Esophagus squamous epithelium (tissue), 5 donors: ENCODE measurements around the gene PLAC9. TPM values are rescaled to one million over a fixed set of nuclear protein-coding genes. Genes with fewer than 3 reads are reported as not detected.

ENCODE experiments used
- DNase-seq: peaks from one replicate; lab custom pipeline; 2025; lab: John Stamatoyannopoulos, UW
- H3K27ac ChIP-seq, 4 donors: fragments of 200-600 bp; sonication (generic); one replicate each; pipeline ENCODE4 v1.5.1; 2016 to 2019; ENCODE audit warnings: mild to moderate bottlenecking in 1 of 4
- H3K27me3 ChIP-seq, 4 donors: fragments of 200-600 bp; sonication (generic); 1 replicate in 3 of 4; 2 replicates in 1 of 4; pipeline versions ENCODE4 v1.5.1 to v1.6.0; 2017 to 2021; ENCODE audit warnings: antibody characterized with exemption in 1 of 4
- H3K36me3 ChIP-seq, 3 donors: fragments of 200-600 bp; sonication (generic); one replicate each; pipeline ENCODE4 v1.5.1; 2016 to 2019
- H3K4me1 ChIP-seq, 3 donors: fragments of 200-600 bp; sonication (generic); one replicate each; pipeline ENCODE4 v1.5.1; 2017 to 2019
- H3K4me3 ChIP-seq, 4 donors: fragments of 200-600 bp; sonication (generic); 1 replicate in 3 of 4; 2 replicates in 1 of 4; pipeline ENCODE4 v1.5.1; 2016 to 2019; ENCODE audit warnings: mild to moderate bottlenecking in 2 of 4, moderate library complexity in 1 of 4
- H3K9me3 ChIP-seq, 3 donors: fragments of 200-600 bp; sonication (generic); one replicate each; pipeline ENCODE4 v1.5.1; 2016 to 2019
- CTCF ChIP-seq, 6 experiments: fragments of 450-650 bp in 4 of 6; fragments of 200-600 bp in 2 of 6; sonication (generic) in 2 of 6; IDR thresholded peaks; one replicate each; pipeline ENCODE4 v1.5.1; 2016 to 2019; ENCODE audit warnings: antibody characterized with exemption in 6 of 6, mild to moderate bottlenecking in 4 of 6, moderate library complexity in 4 of 6
- POLR2A ChIP-seq, 4 donors: fragments of 450-650 bp; IDR thresholded peaks; one replicate each; pipeline ENCODE4 v1.6.1; 2017; ENCODE audit warnings: antibody characterized with exemption in 4 of 4, mild to moderate bottlenecking in 4 of 4, moderate library complexity in 3 of 4
- WGBS, 2 donors: methylation state at CpG; one replicate each; pipeline ENCODE4 v1.1.5; 2018; 5-methylcytosine and 5-hydroxymethylcytosine counted together
- intact Hi-C: fragments of 100-400 bp; cut with DNase I; formaldehyde crosslinking; loops from one replicate; pipeline ENCODE4 v1.15.0; 2022
- total RNA-seq, 4 donors: library from RNA; depleted of rRNA; stranded (reverse); fragments of >200 nt; gene quantifications; one replicate each; pipeline ENCODE4 v1.1.0, GENCODE V29; 2016
- donor health status: DM: yes; HTN: yes; CAD: no.

PLAC9 gene
- total RNA-seq, 4 donors from 2014 or later, result 2.7 to 22.1 (median 3.0) TPM

- intact Hi-C loops, result no loop called here
- Histone ChIP-seq H3K9me3 (no peaks in the 10 kb centered on the region), H3K4me3 (no peak overlapping the region), H3K36me3 (peaks cover 31 to 100% (median 49%) of the 10 kb centered on the region in 3 donors), H3K27me3 (no peaks in the 10 kb centered on the region), H3K27ac (peak overlapping the region; percentile 59 to 88 (median 74)), H3K4me1 (peaks cover 29 to 87% (median 68%) of the 10 kb centered on the region in 3 donors)
- no peak for DNase-seq
- 70 to 77% methylated on average over 9 of the region's 9 CpGs for WGBS, 2 donors
- TF ChIP-seq CTCF (IDR thresholded peaks at IDR 0.05) (no peak), POLR2A (IDR thresholded peaks at IDR 0.05) (no peak)
These were observed 26.8 kb downstream of the PLAC9 start for GRCh38 chr10:80159166-80159873.

GRCh38 chr10:80160361-80161320 lies 28.1 kb downstream of the PLAC9 start:
- Histone ChIP-seq H3K9me3 (no peaks in the 10 kb centered on the region), H3K27ac (peak overlapping the region in 1 of 4 donors; percentile 88), H3K4me1 (peaks cover 33 to 87% (median 68%) of the 10 kb centered on the region in 3 donors), H3K4me3 (no peak overlapping the region), H3K36me3 (peaks cover 31 to 99% (median 43%) of the 10 kb centered on the region in 3 donors), H3K27me3 (no peaks in the 10 kb centered on the region)
- WGBS, 2 donors, result 87 to 93% methylated on average over 14 to 17 of the region's 17 CpGs
- DNase-seq, result no peak
- no peak for TF ChIP-seq POLR2A (IDR thresholded peaks at IDR 0.05)
- no peak for TF ChIP-seq CTCF (IDR thresholded peaks at IDR 0.05)
- intact Hi-C loops, result no loop called here

GRCh38 chr10:80161321-80162083 lies 29.0 kb downstream of the PLAC9 start:
- Histone ChIP-seq H3K9me3 (no peaks in the 10 kb centered on the region), H3K4me1 (peaks cover 33 to 87% (median 68%) of the 10 kb centered on the region in 3 donors), H3K27me3 (no peaks in the 10 kb centered on the region), H3K4me3 (no peak overlapping the region), H3K27ac (peak overlapping the region in 2 of 4 donors; percentile 19 to 30), H3K36me3 (peaks cover 31 to 99% (median 38%) of the 10 kb centered on the region in 3 donors)
- intact Hi-C loops, result no loop called here
- 70 to 85% methylated on average over 12 of the region's 21 CpGs for WGBS, 2 donors
- TF ChIP-seq CTCF (IDR thresholded peaks at IDR 0.05) (peak in 1 of 6 experiments; percentile 9), POLR2A (IDR thresholded peaks at IDR 0.05) (no peak)
- no peak for DNase-seq

GRCh38 chr10:80163741-80164341 lies 31.3 kb downstream of the PLAC9 start:
- WGBS, 2 donors, result 38% methylated on average over 2 to 8 of the region's 8 CpGs
- Histone ChIP-seq H3K27me3 (no peaks in the 10 kb centered on the region), H3K4me3 (no peak overlapping the region), H3K9me3 (no peaks in the 10 kb centered on the region), H3K27ac (peak overlapping the region; percentile 67 to 76 (median 70)), H3K4me1 (peaks cover 31 to 88% (median 77%) of the 10 kb centered on the region in 3 donors), H3K36me3 (peaks cover 16 to 99% (median 23%) of the 10 kb centered on the region in 3 donors)
- no peak for DNase-seq
- TF ChIP-seq POLR2A (IDR thresholded peaks at IDR 0.05) (no peak), CTCF (IDR thresholded peaks at IDR 0.05) (no peak)
- intact Hi-C loops, result no loop called here
